ENCODE measurements around the gene MAP3K3.

GRCh38 chr17:63694950-63695773 lies 72.9 kb downstream of the MAP3K3 start:
- TF ChIP-seq CTCF (conservative IDR thresholded peaks at IDR 0.05 in 1 of 2, IDR thresholded peaks at IDR 0.05 in 1 of 2; ENCODE audit: extremely low read depth in 1 of 2, insufficient read depth in 1 of 2, low read depth in 1 of 2, low read length in 2 of 2) (no peak), EZH2 (IDR thresholded peaks at IDR 0.05; ENCODE audit: borderline replicate concordance, low read length) (no peak)
